SIG-M5 (cell line): ENCODE data around the gene CKLF.
"Not testable (repeated sequence)": the region's sequence is repeated elsewhere in the genome, so short reads cannot be mapped to it uniquely, and the experiment has no call there.

Experiments
- DNase-seq: peaks from one replicate; lab custom pipeline; 2025; lab: John Stamatoyannopoulos, UW

The CKLF gene

GRCh38 chr16:66596986-66597848, 44.8 kb downstream of the CKLF start:
- DNase-seq: no peak

GRCh38 chr16:66598111-66598510, 45.7 kb downstream of the CKLF start:
- no peak for DNase-seq

DNA sequence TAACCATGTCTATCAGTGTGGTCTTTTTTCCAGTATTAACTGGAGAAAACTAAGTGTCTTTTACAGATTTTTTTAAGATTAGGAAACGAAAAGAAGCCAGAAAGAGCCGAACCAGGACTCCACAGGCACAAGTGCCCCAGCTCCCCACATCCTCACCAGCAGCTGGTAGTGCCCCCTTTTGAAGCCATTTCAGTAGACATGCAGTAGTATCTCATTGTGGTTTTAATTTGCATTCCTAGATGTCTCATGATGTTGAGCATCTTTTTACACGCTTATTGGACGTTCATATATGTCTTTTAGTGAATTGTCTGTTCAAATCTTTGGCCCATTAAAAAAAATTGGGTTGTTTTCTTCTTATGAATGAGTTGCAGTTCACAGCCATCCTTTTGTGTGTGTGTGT, 47.4 kb downstream of the CKLF start:
- DNase-seq: no peak

GRCh38 chr16:66600477-66600876, 48.1 kb downstream of the CKLF start:
- no peak for DNase-seq

GRCh38 chr16:66601471-66601870, 49.1 kb downstream of the CKLF start:
- DNase-seq: no peak

DNA sequence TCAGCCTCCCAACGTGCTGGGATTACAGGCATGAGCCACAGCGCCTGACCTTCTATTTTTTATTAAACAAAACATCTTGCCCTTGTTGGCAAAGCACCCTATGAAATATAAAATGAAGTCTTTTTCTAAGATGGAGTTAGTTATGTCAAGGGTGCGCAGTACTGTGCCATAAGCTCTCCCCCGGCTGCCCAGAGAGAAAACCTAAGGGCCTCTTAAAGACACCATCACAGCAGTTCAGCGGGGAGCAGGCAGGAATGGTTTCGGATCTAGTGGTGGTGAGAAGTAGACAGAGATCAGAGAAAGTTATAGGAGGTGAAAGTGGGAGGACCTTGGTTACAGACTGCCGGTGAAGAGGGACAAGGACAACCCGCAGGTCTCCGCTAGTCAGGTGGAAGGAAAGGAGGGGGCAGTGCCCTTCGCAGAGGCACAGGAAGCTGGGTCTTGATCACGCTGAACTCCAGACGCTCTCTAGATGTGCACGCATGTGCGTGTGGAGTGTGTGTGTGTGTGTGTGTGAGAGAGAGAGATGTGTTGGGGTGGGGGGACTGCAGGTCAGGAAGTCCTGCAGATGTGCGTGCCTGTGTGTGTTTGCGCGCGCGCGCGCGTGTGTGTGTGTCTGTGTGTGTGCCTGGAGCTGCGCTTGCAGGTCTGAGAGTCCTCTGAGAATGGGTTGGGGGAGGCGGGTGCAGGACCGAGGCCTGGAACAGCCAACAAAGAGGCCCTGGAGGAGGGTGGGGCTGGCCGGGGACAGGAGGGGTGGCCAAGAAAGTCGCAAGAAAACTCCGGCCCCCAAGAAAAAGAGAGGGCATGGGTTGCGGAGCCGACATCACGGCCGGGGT, 51.4 kb downstream of the CKLF start:
- no peak for DNase-seq

DNA sequence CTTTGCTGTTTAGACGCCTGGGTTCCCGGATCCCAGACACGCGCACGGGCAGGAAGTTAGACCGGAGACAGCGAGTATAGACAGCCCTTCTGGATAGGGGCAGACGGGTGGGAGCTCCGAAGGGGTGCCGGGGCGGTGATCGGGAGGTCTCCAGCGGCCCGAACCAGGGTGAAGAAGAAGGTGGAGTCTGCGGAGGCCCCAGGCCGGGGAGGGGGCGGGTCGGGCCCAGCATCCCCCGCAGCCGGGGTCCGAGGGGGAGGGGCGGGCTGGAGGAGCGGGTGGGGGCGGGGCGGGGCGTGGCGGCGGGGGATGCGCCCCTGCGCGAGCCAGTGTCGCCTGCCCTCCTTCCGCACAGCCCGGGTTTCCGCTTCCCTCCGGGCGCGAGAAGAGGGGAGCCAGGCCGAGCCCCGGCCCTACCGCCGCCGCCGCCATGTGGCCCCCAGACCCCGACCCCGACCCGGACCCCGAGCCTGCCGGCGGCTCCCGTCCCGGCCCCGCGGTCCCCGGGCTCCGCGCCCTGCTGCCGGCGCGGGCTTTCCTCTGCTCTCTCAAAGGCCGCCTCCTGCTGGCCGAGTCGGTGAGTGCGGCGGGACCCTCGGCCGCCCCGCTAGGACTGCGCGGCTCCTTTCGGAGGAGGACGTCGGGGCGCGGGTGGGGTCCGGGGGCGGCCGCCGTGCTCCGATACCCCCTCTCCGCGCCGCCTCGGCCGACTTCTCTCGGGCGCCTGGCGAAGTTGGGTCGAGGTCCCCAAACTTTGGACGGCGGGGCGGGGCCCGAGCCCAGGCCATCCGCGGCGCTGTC, 52.2 kb downstream of the CKLF start, which contains the start of gene CMTM3:
CMTM3 (plus strand) TSS at position 329 of the 801 bp plus-strand sequence; CDS start at position 431, 102 bp downstream.
- no peak for DNase-seq

GRCh38 chr16:66605177-66605978, 53.0 kb downstream of the CKLF start:
- DNase-seq: no peak

- no peak for DNase-seq
Measured at GRCh38 chr16:66605979-66606751, 53.8 kb downstream of the CKLF start.

GRCh38 chr16:66608241-66609138, 56.1 kb downstream of the CKLF start:
- no peak for DNase-seq

DNA sequence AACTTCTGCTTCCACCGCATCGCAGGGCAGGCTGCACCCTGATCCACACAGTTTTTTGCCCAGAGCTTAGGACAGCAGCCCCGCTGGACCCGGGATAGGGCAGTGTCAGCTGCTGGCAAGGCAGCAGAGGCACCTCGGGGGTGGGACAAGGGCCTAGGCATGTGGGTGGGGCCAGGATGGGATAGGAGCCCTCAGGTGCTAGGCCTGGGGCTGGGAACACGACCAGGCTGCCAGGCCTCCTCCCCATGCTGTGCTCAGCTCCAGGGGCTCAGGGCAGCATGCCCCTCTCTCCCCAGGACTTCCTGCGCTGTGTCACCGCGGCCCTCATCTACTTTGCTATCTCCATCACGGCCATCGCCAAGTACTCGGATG, 56.7 kb downstream of the CKLF start:
- no peak for DNase-seq

- DNase-seq: no peak
Measured at GRCh38 chr16:66610111-66610820, 57.9 kb downstream of the CKLF start.

DNA sequence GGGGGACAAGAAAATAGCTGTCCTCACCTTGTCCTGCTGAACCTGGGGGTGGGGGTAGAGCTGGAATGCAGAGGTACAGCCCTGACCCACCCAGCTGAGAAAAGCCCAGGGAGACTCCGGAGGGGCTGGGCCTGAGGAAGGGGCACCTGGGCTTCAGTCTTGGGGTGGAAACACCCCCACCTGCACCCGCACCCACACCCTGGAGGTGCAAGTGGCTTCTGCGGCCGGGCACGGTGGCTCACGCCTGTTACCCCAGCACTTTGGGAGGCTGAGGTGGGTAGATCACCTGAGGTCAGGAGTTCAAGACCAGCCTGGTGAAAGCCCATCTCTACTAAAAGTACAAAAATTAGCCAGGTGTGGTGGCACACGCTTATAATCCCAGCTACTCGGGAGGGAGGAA, 59.5 kb downstream of the CKLF start:
- DNase-seq: not testable (repeated sequence)

- no peak for DNase-seq
Measured at GRCh38 chr16:66612422-66612821, 60.0 kb downstream of the CKLF start.

GRCh38 chr16:66614161-66614802, 61.9 kb downstream of the CKLF start:
- DNase-seq: no peak
